ENCODE data around the gene IGF1.

GRCh38 chr12:102498471-102498870 lies 18.1 kb upstream of the IGF1 start:
- TF ChIP-seq POLR2A (IDR thresholded peaks at IDR 0.05), result no peak
- no peak for TF ChIP-seq CTCF (IDR thresholded peaks at IDR 0.05)
